Measurements from ENCODE around the gene HS3ST5. TPM values are rescaled to one million over a fixed set of nuclear protein-coding genes. Genes with fewer than 3 reads are reported as not detected.

Gene HS3ST5
- polyA plus RNA-seq, 1 donor (not counting 4 experiments of a cell fraction or from before 2014, with no cell fraction given): not detected

- Histone ChIP-seq H3K27ac (ENCODE audit: control insufficient read depth, insufficient read depth, low read length) (no peak overlapping the region), H3K4me3 (ENCODE audit: control insufficient read depth in 2 of 3, extremely low read depth in 1 of 3, insufficient read depth in 2 of 3, low read depth in 1 of 3, low read length in 3 of 3) (no peak overlapping the region), H3K79me2 (ENCODE audit: control insufficient read depth, insufficient read depth, low read length) (no peaks in the 10 kb centered on the region), H2AFZ (ENCODE audit: control insufficient read depth, low read length) (no peak overlapping the region), H3K36me3 (ENCODE audit: control insufficient read depth in 2 of 2, extremely low read depth in 1 of 2, insufficient read depth in 2 of 2, low read length in 2 of 2) (no peaks in the 10 kb centered on the region), H3K9me3 (ENCODE audit: control insufficient read depth, low read depth, low read length) (no peaks in the 10 kb centered on the region), H3K4me2 (ENCODE audit: control insufficient read depth, extremely low read depth, insufficient read depth, low read depth, low read length) (no peak overlapping the region), H3K9me1 (ENCODE audit: control insufficient read depth, extremely low read depth, insufficient read depth, low read length) (no peaks in the 10 kb centered on the region), H3K27me3 (ENCODE audit: control insufficient read depth, extremely low read depth, insufficient read depth, low read length) (no peaks in the 10 kb centered on the region), H4K20me1 (ENCODE audit: control insufficient read depth, extremely low read depth, insufficient read depth, low read length) (no peaks in the 10 kb centered on the region), H3K4me1 (ENCODE audit: control insufficient read depth, extremely low read depth, insufficient read depth, low read length) (peaks cover 9% of the 10 kb centered on the region), H3K9ac (ENCODE audit: control insufficient read depth, extremely low read depth, insufficient read depth, low read length) (no peak overlapping the region)
- FAIRE-seq (no peak), DNase-seq (ENCODE audit: low read depth, low spot score) (no peak)
- no peak for TF ChIP-seq EZH2 (IDR thresholded peaks at IDR 0.05; ENCODE audit: low read length)
- no peak for TF ChIP-seq CTCF (optimal IDR thresholded peaks at IDR 0.05 in 1 of 3, IDR thresholded peaks at IDR 0.05 in 1 of 3, conservative IDR thresholded peaks at IDR 0.05 in 1 of 3; ENCODE audit: extremely low read depth in 1 of 3, insufficient read depth in 2 of 3, low read length in 3 of 3)
- dilution Hi-C loops (cut with MboI; ENCODE audit: extremely low pct_ligation_motif_present, low sequenced_read_pairs): no loop called here
Observed at GRCh38 chr6:114032721-114033120, 310.1 kb downstream of the HS3ST5 start.

- no peaks in the 10 kb centered on the region for H4K20me1 ChIP-seq (ENCODE audit: control insufficient read depth, extremely low read depth, insufficient read depth, low read length)
- H3K36me3 ChIP-seq (ENCODE audit: control insufficient read depth in 2 of 2, extremely low read depth in 1 of 2, insufficient read depth in 2 of 2, low read length in 2 of 2): no peaks in the 10 kb centered on the region
- H3K4me3 ChIP-seq (ENCODE audit: control insufficient read depth in 2 of 3, extremely low read depth in 1 of 3, insufficient read depth in 2 of 3, low read depth in 1 of 3, low read length in 3 of 3): no peak overlapping the region
- H3K9me3 ChIP-seq (ENCODE audit: control insufficient read depth, low read depth, low read length): no peaks in the 10 kb centered on the region
- TF ChIP-seq EZH2 (IDR thresholded peaks at IDR 0.05; ENCODE audit: low read length) (no peak), CTCF (optimal IDR thresholded peaks at IDR 0.05 in 1 of 3, IDR thresholded peaks at IDR 0.05 in 1 of 3, conservative IDR thresholded peaks at IDR 0.05 in 1 of 3; ENCODE audit: extremely low read depth in 1 of 3, insufficient read depth in 2 of 3, low read length in 3 of 3) (no peak)
- no peak for FAIRE-seq
- no peak overlapping the region for H3K27ac ChIP-seq (ENCODE audit: control insufficient read depth, insufficient read depth, low read length)
- dilution Hi-C loops (cut with MboI; ENCODE audit: extremely low pct_ligation_motif_present, low sequenced_read_pairs): no loop called here
- peaks cover 9% of the 10 kb centered on the region for H3K4me1 ChIP-seq (ENCODE audit: control insufficient read depth, extremely low read depth, insufficient read depth, low read length)
- H3K9me1 ChIP-seq (ENCODE audit: control insufficient read depth, extremely low read depth, insufficient read depth, low read length): no peaks in the 10 kb centered on the region
- H3K9ac ChIP-seq (ENCODE audit: control insufficient read depth, extremely low read depth, insufficient read depth, low read length): no peak overlapping the region
- H2AFZ ChIP-seq (ENCODE audit: control insufficient read depth, low read length): no peak overlapping the region
- no peak for DNase-seq (ENCODE audit: low read depth, low spot score)
- no peaks in the 10 kb centered on the region for H3K27me3 ChIP-seq (ENCODE audit: control insufficient read depth, extremely low read depth, insufficient read depth, low read length)
- no peak overlapping the region for H3K4me2 ChIP-seq (ENCODE audit: control insufficient read depth, extremely low read depth, insufficient read depth, low read depth, low read length)
- H3K79me2 ChIP-seq (ENCODE audit: control insufficient read depth, insufficient read depth, low read length): no peaks in the 10 kb centered on the region
Observed at GRCh38 chr6:114030767-114031166, 312.1 kb downstream of the HS3ST5 start.
